Neural progenitor cell (in vitro differentiated cells): Measurements from ENCODE around the gene CDC42SE2. TPM values are rescaled to one million over a fixed set of nuclear protein-coding genes. Genes with fewer than 3 reads are reported as not detected.

ENCODE experiments used
- DNase-seq: peaks from one replicate; pipeline ENCODE4 v3.0.0-alpha.2; 2016; ENCODE audit warnings: low spot score
- H2AFZ ChIP-seq: fragments of 200-600 bp; sonication (generic); replicated peaks from 2 replicates; pipeline ENCODE4 v1.6.1; 2016; ENCODE audit warnings: antibody characterized with exemption
- H3F3A ChIP-seq: fragments of 200-600 bp; sonication (generic); 2 replicates; pipeline ENCODE4 v1.6.1; 2016; ENCODE audit warnings: antibody characterized with exemption, low read depth
- H3K27ac ChIP-seq: fragments of 200-600 bp; sonication (generic); 2 replicates; pipeline ENCODE4 v1.5.1; 2016; ENCODE audit warnings: mild to moderate bottlenecking
- H3K27me3 ChIP-seq: fragments of 200-600 bp; sonication (generic); 2 replicates; pipeline ENCODE4 v1.6.1; 2016; ENCODE audit warnings: mild to moderate bottlenecking, moderate library complexity
- H3K36me3 ChIP-seq: fragments of 200-600 bp; sonication (generic); 2 replicates; pipeline ENCODE4 v1.5.1; 2016
- H3K4me1 ChIP-seq: fragments of 200-600 bp; sonication (generic); 2 replicates; pipeline ENCODE4 v1.6.1; 2016; ENCODE audit warnings: mixed run types
- H3K4me2 ChIP-seq: fragments of 200-600 bp; sonication (generic); 2 replicates; pipeline ENCODE4 v1.6.1; 2016
- H3K4me3 ChIP-seq: fragments of 200-600 bp; sonication (generic); 2 replicates; pipeline ENCODE4 v1.5.1; 2016
- H3K79me2 ChIP-seq: fragments of 200-600 bp; sonication (generic); 2 replicates; pipeline ENCODE4 v1.6.1; 2016; ENCODE audit warnings: low read depth
- H3K9ac ChIP-seq: fragments of 200-600 bp; sonication (generic); 2 replicates; pipeline ENCODE4 v1.6.1; 2016
- H3K9me3 ChIP-seq: fragments of 200-600 bp; sonication (generic); 2 replicates; pipeline ENCODE4 v1.5.1; 2016; ENCODE audit warnings: low read depth
- H4K20me1 ChIP-seq: fragments of 200-600 bp; sonication (generic); 2 replicates; pipeline ENCODE4 v1.6.1; 2016; ENCODE audit warnings: low read depth
- H3K27ac Mint-ChIP-seq: 3 replicates; pipeline ENCODE4 v1.8.0; 2021; ENCODE audit warnings: mixed read lengths
- H3K27me3 Mint-ChIP-seq: 2 replicates; pipeline ENCODE4 v1.8.0; 2022; ENCODE audit warnings: low read depth, mild to moderate bottlenecking, inconsistent platforms, moderate library complexity, mixed read lengths; ENCODE audit not compliant: insufficient read depth
- H3K36me3 Mint-ChIP-seq: 3 replicates; pipeline ENCODE4 v1.8.0; 2021; ENCODE audit warnings: mixed read lengths
- H3K4me1 Mint-ChIP-seq: 3 replicates; pipeline ENCODE4 v1.8.0; 2021; ENCODE audit warnings: mixed read lengths
- H3K4me3 Mint-ChIP-seq: 3 replicates; pipeline ENCODE4 v1.8.0; 2021; ENCODE audit warnings: mild to moderate bottlenecking, moderate library complexity, mixed read lengths
- H3K9me3 Mint-ChIP-seq: 3 replicates; pipeline ENCODE4 v1.8.0; 2020; ENCODE audit warnings: mixed read lengths
- EZH2 ChIP-seq: fragments of 200-600 bp; sonication (generic); IDR thresholded peaks from 2 replicates; pipeline ENCODE4 v1.6.1; 2017; ENCODE audit warnings: antibody characterized with exemption, mild to moderate bottlenecking, moderate library complexity
- EZH2phosphoT487 ChIP-seq: fragments of 200-600 bp; sonication (generic); IDR thresholded peaks from 2 replicates; pipeline ENCODE4 v1.6.1; 2017; ENCODE audit warnings: antibody characterized with exemption
- small RNA-seq: library from RNA; depleted of rRNA; stranded (forward); fragments of <200 nt; gene quantifications from one replicate; pipeline ENCODE3, GENCODE V24; 2015
- total RNA-seq: library from RNA; depleted of rRNA; stranded (reverse); fragments of >200 nt; gene quantifications from 2 replicates; pipeline ENCODE4 v1.2.3, GENCODE V29; 2015; ENCODE audit warnings: low replicate concordance
- TF ChIP-seq, protein P1 (sequence below): fragments of 200-600 bp; sonication (generic); IDR thresholded peaks from 2 replicates; pipeline ENCODE4 v1.5.1; 2017; ENCODE audit warnings: antibody characterized with exemption, mild to moderate bottlenecking

The CDC42SE2 gene
- total RNA-seq, 1 donor from 2014 or later, result 79.9 TPM

DNA sequence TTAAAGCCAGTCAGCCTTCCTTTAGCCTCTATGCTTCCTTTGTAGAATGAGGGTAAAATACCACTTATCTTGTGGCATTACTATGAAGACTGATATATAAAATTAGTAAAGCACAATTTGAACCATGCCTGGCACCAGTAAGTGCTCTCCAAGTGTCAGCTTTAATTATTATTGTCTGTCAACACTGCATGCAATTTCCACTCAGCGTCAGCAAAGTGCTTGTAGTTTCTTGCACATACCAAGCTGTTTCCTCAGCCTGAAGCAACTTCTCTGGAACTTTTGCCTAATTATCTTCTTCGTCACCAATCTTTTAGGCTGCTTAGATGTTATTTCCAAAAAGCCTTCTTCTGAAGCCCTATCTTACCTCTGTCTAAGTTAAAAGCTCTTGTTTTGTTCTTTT lies 177.3 kb downstream of the CDC42SE2 start:
- H3K4me3 Mint-ChIP-seq, result no peak overlapping the region

More for the DNA sequence above, 177.3 kb downstream of the CDC42SE2 start:
- no peak for TF ChIP-seq EZH2phosphoT487
- TF ChIP-seq EZH2, result no peak
- TF ChIP-seq, protein P1, sequence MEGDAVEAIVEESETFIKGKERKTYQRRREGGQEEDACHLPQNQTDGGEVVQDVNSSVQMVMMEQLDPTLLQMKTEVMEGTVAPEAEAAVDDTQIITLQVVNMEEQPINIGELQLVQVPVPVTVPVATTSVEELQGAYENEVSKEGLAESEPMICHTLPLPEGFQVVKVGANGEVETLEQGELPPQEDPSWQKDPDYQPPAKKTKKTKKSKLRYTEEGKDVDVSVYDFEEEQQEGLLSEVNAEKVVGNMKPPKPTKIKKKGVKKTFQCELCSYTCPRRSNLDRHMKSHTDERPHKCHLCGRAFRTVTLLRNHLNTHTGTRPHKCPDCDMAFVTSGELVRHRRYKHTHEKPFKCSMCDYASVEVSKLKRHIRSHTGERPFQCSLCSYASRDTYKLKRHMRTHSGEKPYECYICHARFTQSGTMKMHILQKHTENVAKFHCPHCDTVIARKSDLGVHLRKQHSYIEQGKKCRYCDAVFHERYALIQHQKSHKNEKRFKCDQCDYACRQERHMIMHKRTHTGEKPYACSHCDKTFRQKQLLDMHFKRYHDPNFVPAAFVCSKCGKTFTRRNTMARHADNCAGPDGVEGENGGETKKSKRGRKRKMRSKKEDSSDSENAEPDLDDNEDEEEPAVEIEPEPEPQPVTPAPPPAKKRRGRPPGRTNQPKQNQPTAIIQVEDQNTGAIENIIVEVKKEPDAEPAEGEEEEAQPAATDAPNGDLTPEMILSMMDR, result no peak
- H2AFZ ChIP-seq, result no peak overlapping the region
- no peaks in the 10 kb centered on the region for H3K79me2 ChIP-seq
- no peaks in the 10 kb centered on the region for H3K9me3 ChIP-seq
- no peaks in the 10 kb centered on the region for H3K4me1 ChIP-seq
- H3K27me3 ChIP-seq, result no peaks in the 10 kb centered on the region
- H3F3A ChIP-seq, result no peaks in the 10 kb centered on the region
- Mint-ChIP-seq H3K27ac (no peak overlapping the region), H3K36me3 (peaks cover 13% of the 10 kb centered on the region), H3K9me3 (no peaks in the 10 kb centered on the region), H3K4me1 (no peaks in the 10 kb centered on the region), H3K27me3 (no peaks in the 10 kb centered on the region)
- H3K4me3 ChIP-seq, result no peak overlapping the region
- peaks cover 4% of the 10 kb centered on the region for H3K36me3 ChIP-seq
- no peak overlapping the region for H3K4me2 ChIP-seq
- no peak for DNase-seq
- no peaks in the 10 kb centered on the region for H4K20me1 ChIP-seq
- H3K9ac ChIP-seq, result no peak overlapping the region
- no peak overlapping the region for H3K27ac ChIP-seq

Small RNAs within 50 kb of the gene (small RNA-seq; reads per million reads assigned to genes)
- gene AC004777.1, result not detected
- not detected for gene RF02271

Other genes with a start within 250 kb of the CDC42SE2 start
- 209 and 300 TPM in 2 replicates for gene HINT1, start 98.8 kb upstream of the CDC42SE2 start, total RNA-seq
- 8.1 and 19.2 TPM in 2 replicates for gene LYRM7, start 93.1 kb upstream of the CDC42SE2 start, total RNA-seq